GM21390 (cell line): Measurements from ENCODE around the gene RNF2.
"Not testable (repeated sequence)": the region's sequence is repeated elsewhere in the genome, so short reads cannot be mapped to it uniquely, and the experiment has no call there.

Experiments used
- ATAC-seq: cut with Tn5 transposase; IDR thresholded peaks from one replicate; pipeline ENCODE4 v1.9.1; 2021; ENCODE audit not compliant: unreplicated experiment

RNF2 gene

GRCh38 chr1:185044981-185045813 lies at the start of gene RNF2:
Gene RNF2 (plus strand): TSS chr1:185045558. CDS start chr1:185087554, 41,996 bp downstream.
- peak; percentile 89 for ATAC-seq

GRCh38 chr1:184999974-185000373 lies 45.4 kb upstream of the RNF2 start:
- not testable (repeated sequence) for ATAC-seq

GRCh38 chr1:185001312-185001880 lies 44.0 kb upstream of the RNF2 start:
- not testable (repeated sequence) for ATAC-seq

GRCh38 chr1:185008838-185009237 lies 36.5 kb upstream of the RNF2 start:
- no peak for ATAC-seq

GRCh38 chr1:185010361-185010760 lies 35.0 kb upstream of the RNF2 start:
- ATAC-seq, result no peak

- ATAC-seq, result no peak
Observed at GRCh38 chr1:185014941-185015340, 30.4 kb upstream of the RNF2 start.

- ATAC-seq, result no peak
Observed at GRCh38 chr1:185015631-185016030, 29.7 kb upstream of the RNF2 start.

- no peak for ATAC-seq
Observed at GRCh38 chr1:185016880-185017279, 28.5 kb upstream of the RNF2 start.

- ATAC-seq, result no peak
Observed at GRCh38 chr1:185017338-185017737, 28.0 kb upstream of the RNF2 start.

GRCh38 chr1:185017966-185018365 lies 27.4 kb upstream of the RNF2 start:
- no peak for ATAC-seq

- ATAC-seq, result no peak
Observed at GRCh38 chr1:185027252-185027882, 18.0 kb upstream of the RNF2 start.

- ATAC-seq, result no peak
Observed at GRCh38 chr1:185033686-185034085, 11.7 kb upstream of the RNF2 start.

- no peak for ATAC-seq
Observed at GRCh38 chr1:185035258-185035657, 10.1 kb upstream of the RNF2 start.

GRCh38 chr1:185038813-185039376 lies 6.5 kb upstream of the RNF2 start:
- no peak for ATAC-seq

GRCh38 chr1:185039726-185040407 lies 5.5 kb upstream of the RNF2 start:
- ATAC-seq, result no peak

- no peak for ATAC-seq
Observed at GRCh38 chr1:185040408-185040735, 5.0 kb upstream of the RNF2 start.

- no peak for ATAC-seq
Observed at GRCh38 chr1:185041742-185042141, 3.6 kb upstream of the RNF2 start.

GRCh38 chr1:185042737-185043136 lies 2.6 kb upstream of the RNF2 start:
- ATAC-seq, result no peak

GRCh38 chr1:185044387-185044786 lies 971 bp upstream of the RNF2 start:
- no peak for ATAC-seq

- ATAC-seq, result peak; percentile 26
Observed at GRCh38 chr1:185045814-185046492, 595 bp downstream of the RNF2 start.

- no peak for ATAC-seq
Observed at GRCh38 chr1:185046668-185047067, 1.3 kb downstream of the RNF2 start.
